Measurements from ENCODE around the gene SMAD9. TPM values are rescaled to one million over a fixed set of nuclear protein-coding genes. Genes with fewer than 3 reads are reported as not detected.
A peak's percentile ranks its signal among the peaks of the same experiment; 100 is the strongest.

The SMAD9 gene
- total RNA-seq, 2 donors from 2014 or later = 9.0 to 13.3 TPM

GRCh38 chr13:36829753-36830152 is 90.3 kb downstream of the SMAD9 start:
- H3K27me3 Mint-ChIP-seq (ENCODE audit: insufficient read depth) = no peaks in the 10 kb centered on the region
- no peak overlapping the region for H3K27ac ChIP-seq (ENCODE audit: low read depth, low read length)
- 14 to 44% methylated on average over 1 of the region's 1 CpG for WGBS, 2 experiments (ENCODE audit: insufficient coverage in 1 of 2, insufficient read length in 1 of 2)
- H3K36me3 ChIP-seq (ENCODE audit: control insufficient read depth, insufficient read depth, low read length) = peaks cover 49% of the 10 kb centered on the region
- DNase-seq = no peak
- no peaks in the 10 kb centered on the region for H3K9me3 ChIP-seq (ENCODE audit: control insufficient read depth, low read length)
- H3K36me3 Mint-ChIP-seq (ENCODE audit: low read depth) = peaks cover 19% of the 10 kb centered on the region
- H3K27ac Mint-ChIP-seq = no peak overlapping the region
- H3K4me1 ChIP-seq (ENCODE audit: control insufficient read depth, insufficient read depth, low read length) = no peaks in the 10 kb centered on the region
- H3K4me3 ChIP-seq (ENCODE audit: low read length) = no peak overlapping the region
- peaks cover 6% of the 10 kb centered on the region for H3K4me1 Mint-ChIP-seq
- no peak for TF ChIP-seq CTCF (conservative IDR thresholded peaks at IDR 0.05)
- no peak overlapping the region for H3K4me3 Mint-ChIP-seq
- no peaks in the 10 kb centered on the region for H3K9me3 Mint-ChIP-seq
- H3K27me3 ChIP-seq (ENCODE audit: control insufficient read depth, insufficient read depth, low read length, poor library complexity, severe bottlenecking) = no peaks in the 10 kb centered on the region
- no peak overlapping the region for H3K9ac ChIP-seq (ENCODE audit: extremely low read depth, low read length, poor library complexity, severe bottlenecking)

- Mint-ChIP-seq H3K27me3 (ENCODE audit: insufficient read depth) (no peaks in the 10 kb centered on the region), H3K4me3 (no peak overlapping the region), H3K4me1 (peaks cover 29% of the 10 kb centered on the region), H3K9me3 (no peaks in the 10 kb centered on the region), H3K36me3 (ENCODE audit: low read depth) (peaks cover 14% of the 10 kb centered on the region), H3K27ac (no peak overlapping the region)
- Histone ChIP-seq H3K4me3 (ENCODE audit: low read length) (peak overlapping the region; percentile 8), H3K9me3 (ENCODE audit: control insufficient read depth, low read length) (no peaks in the 10 kb centered on the region), H3K9ac (ENCODE audit: extremely low read depth, low read length, poor library complexity, severe bottlenecking) (no peak overlapping the region), H3K4me1 (ENCODE audit: control insufficient read depth, insufficient read depth, low read length) (no peaks in the 10 kb centered on the region), H3K27ac (ENCODE audit: low read depth, low read length) (no peak overlapping the region), H3K36me3 (ENCODE audit: control insufficient read depth, insufficient read depth, low read length) (peaks cover 21% of the 10 kb centered on the region), H3K27me3 (ENCODE audit: control insufficient read depth, insufficient read depth, low read length, poor library complexity, severe bottlenecking) (no peaks in the 10 kb centered on the region)
- DNase-seq = no peak
- WGBS, 2 experiments (ENCODE audit: insufficient coverage in 1 of 2, insufficient read length in 1 of 2) = 98 to 100% methylated on average over 3 of the region's 3 CpGs
- TF ChIP-seq CTCF (conservative IDR thresholded peaks at IDR 0.05) = no peak
These were observed 97.3 kb downstream of the SMAD9 start for GRCh38 chr13:36822785-36823184.

DNA sequence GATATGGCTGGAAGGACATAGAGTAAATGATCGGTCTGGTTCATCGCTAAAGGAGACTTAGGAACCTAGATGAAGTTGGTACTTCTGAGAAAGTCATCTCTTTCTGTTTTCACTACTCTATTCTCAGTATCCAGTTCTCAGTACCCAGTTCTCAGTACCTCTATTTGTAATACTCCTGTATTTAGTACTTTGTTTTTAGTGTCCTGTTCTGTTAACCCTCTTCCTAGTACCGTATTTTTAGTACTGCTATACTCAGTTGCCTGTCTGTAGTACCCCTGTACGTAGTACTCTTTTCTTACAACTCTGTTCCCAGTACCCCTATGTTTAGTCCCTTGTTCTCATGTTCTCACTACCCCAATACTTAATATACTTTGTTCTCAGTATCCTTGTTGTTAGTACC is 99.8 kb downstream of the SMAD9 start:
- Mint-ChIP-seq H3K9me3 (no peaks in the 10 kb centered on the region), H3K27me3 (ENCODE audit: insufficient read depth) (no peaks in the 10 kb centered on the region), H3K4me1 (peaks cover 35% of the 10 kb centered on the region), H3K4me3 (peak overlapping the region; percentile 86), H3K27ac (no peak overlapping the region), H3K36me3 (ENCODE audit: low read depth) (peaks cover 1% of the 10 kb centered on the region)
- TF ChIP-seq CTCF (conservative IDR thresholded peaks at IDR 0.05) = no peak
- Histone ChIP-seq H3K4me3 (ENCODE audit: low read length) (peak overlapping the region; percentile 81), H3K36me3 (ENCODE audit: control insufficient read depth, insufficient read depth, low read length) (no peaks in the 10 kb centered on the region), H3K27me3 (ENCODE audit: control insufficient read depth, insufficient read depth, low read length, poor library complexity, severe bottlenecking) (no peaks in the 10 kb centered on the region), H3K9me3 (ENCODE audit: control insufficient read depth, low read length) (no peaks in the 10 kb centered on the region), H3K27ac (ENCODE audit: low read depth, low read length) (no peak overlapping the region), H3K4me1 (ENCODE audit: control insufficient read depth, insufficient read depth, low read length) (no peaks in the 10 kb centered on the region), H3K9ac (ENCODE audit: extremely low read depth, low read length, poor library complexity, severe bottlenecking) (peak overlapping the region; percentile 22)
- 87 to 93% methylated on average over 2 to 4 of the region's 4 CpGs for WGBS, 2 experiments (ENCODE audit: insufficient coverage in 1 of 2, insufficient read length in 1 of 2)
- DNase-seq = no peak
